Glomerular visceral epithelial cell (primary cell): ENCODE results near the gene CEACAM20.
"Not testable (repeated sequence)": the region's sequence is repeated elsewhere in the genome, so short reads cannot be mapped to it uniquely, and the experiment has no call there.

Experiments
- DNase-seq: peaks from one replicate; pipeline ENCODE4 v3.0.0-alpha.2; 2016; ENCODE audit errors: extremely low spot score

Gene CEACAM20

DNA sequence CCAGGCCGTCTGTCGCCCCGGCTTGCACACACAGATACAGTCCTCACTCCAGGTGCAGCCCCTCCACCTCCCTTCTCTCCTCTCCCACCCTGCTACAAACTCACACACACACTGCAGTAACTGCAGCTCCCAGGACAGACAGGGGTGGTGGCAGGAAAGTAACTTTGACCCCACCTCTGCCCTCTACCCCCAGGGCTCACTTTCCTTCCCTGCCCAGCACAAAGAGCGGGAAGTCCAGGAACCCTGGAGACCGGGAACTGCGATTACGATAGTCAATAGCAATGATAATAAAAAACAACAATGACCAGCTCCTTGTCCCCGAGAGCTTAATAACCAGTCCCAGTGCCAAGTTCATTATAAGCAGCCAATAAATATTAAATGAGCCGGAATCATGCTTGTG, at the start of gene CEACAM20:
TSS of gene CEACAM20 (minus strand) at position 140 of the 400 bp plus-strand sequence. CDS start 166 bp downstream, outside the sequence.
- DNase-seq, result no peak

DNA sequence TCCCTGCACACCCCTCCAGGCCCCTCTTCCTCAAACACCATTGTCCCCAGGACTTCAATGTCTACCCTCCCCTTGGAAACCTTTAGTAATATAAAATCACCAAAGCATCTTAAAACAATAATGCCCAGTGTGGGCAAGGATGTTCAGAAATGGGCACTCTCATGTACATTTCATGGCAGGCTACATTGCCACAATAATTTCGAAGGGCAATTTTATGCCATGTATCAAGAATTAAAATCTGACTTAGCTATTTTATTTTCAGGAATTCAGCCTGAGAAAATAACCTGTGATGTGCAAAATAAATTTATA, 48.0 kb upstream of the CEACAM20 start:
- DNase-seq, result no peak

DNA sequence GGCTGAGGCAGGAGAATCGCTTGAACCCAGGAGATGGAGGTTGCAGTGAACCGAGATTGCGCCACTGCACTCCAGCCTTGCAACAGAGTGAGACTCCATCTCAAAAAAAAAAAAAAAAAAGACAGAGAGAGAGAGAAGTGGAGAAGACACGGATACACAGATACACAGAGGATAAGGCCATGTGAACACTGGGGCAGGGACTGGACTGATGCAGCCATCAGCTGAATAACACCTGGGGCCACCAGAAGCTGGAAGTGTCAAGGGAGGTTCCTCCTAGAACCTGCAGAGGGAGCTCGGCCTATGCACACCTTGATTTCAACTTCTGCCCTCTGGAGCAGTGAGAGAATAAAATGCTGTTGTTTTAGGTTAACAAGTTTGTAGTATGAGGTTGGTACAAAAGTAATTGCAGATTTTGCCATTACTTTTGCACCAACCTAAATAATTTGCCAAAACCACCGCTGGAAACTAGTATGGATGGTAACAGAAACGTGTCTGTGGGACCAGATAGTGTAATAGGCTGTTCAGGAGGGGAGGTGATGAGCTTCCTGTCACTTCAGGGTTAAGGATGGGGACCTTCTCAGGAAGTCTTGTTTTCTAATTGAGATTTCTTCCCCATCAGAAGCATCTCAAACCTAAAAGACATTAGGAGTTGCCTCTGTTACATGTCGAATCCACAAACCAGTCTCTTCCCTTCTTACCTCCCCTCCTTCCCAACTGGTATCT, 47.5 kb upstream of the CEACAM20 start:
- DNase-seq, result peak; percentile 65

DNA sequence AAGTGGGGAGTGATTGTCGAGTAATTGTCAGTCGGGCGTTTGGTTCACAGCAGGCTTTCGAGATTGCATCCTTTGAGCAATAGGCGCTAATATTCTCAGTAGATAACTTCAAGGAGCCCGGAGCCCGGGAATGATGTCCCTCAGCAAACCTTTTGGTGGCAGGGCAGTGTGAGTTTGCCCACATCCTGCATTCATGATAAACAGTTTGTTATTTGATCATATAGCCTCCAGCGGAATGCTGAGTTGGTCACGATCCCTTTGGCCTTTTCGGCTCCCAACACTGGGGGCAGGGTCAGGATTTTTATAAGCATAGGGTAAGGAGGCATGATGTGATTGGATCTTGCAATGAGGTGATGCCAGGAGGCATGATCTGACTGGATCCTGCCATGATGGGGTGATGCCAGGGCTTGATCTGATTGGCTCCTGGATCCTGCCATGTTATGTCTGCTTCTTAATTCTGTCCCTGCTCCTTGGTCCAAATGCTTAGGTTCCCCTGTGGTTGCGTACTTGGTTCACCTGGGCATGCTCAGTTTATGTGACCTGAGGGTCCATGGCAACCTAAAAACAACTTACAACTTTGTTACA, 45.7 kb upstream of the CEACAM20 start:
- DNase-seq, result no peak

DNA sequence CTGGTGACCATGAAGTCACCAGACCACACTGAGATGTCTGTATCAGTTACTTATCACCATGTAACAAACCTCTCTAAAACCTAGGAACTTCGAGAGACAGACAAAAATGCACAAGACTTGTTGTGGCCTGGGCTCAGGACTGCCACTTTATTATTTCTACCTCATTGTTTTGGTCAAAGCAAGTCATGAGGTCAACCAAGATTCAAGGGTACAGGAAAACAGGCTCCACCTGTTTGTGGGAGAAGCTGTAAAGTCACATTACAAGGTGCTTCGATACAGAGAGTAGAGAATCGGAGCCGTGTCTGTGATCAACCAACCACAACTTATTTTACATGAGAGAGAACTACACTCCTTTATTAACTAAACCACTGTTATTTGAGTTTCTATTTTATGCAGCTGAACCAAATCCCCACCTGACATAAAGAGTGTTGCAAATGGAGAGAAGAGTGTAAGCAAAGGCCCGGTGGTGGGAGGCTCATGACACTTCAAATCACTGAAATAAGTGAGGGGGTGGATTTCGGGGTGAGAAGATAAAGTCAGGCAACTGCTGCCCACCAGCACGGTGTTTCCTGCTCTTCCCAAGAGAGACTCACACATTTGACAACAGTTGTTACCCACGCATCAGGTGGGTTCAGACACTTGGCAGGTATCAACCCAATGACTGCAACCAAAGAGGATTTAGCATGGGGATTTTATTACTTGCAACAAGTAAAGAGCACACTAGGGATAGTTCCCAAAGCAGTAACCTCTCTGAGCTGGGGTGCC, 44.9 kb upstream of the CEACAM20 start:
- DNase-seq, result no peak

DNA sequence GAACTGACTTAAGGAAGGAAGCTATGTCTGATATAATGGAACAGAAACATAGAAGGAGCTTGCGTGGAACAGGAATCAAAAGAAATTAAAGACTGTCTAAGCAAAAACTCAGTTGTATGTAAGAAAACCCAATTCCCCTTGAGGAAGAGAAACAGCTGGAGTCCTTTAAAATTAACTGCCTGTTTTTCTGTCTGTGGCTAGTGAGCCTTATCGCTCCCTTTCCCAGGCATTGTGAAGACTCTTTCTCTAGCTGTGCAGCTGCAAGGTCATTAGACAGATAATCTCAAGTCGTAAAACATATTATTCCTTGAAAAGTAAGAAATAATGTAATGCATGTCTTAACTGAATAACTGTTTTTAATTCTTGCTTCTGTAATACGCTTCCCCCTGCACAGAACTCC, 44.2 kb upstream of the CEACAM20 start:
- no peak for DNase-seq

DNA sequence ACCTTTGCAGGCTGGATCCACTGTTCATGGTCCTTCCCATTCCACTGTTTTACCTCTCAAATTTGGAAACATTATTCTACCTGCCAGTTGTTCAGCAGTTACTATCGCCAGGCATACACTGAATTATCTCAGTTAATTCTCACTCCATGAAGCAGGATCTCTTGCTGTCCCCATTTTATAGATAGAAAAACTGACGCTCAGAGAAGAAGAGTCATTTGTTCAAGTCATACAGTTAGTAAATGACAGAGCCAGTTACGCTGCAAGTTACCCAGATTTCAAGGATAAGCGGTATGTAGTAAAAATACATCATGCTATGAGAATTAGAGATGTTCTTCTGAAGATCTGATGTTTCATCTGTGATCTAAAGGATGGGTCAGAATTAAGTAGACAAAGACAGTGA, 43.7 kb upstream of the CEACAM20 start:
- DNase-seq, result no peak

DNA sequence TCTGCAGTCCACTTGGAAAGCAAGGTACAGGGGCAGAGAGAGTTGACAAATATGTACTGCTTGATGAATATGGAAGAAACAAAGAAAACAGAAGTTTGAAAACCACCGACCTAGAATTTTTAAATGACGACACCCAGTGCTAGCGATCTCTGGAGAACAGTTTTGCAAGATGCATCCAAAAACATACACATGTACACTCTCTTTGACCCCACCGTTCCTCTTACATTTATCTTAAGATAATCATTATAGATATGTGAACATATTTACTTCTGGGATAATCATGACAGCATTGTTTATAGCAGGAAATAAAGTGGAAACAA, 43.1 kb upstream of the CEACAM20 start:
- DNase-seq, result no peak

DNA sequence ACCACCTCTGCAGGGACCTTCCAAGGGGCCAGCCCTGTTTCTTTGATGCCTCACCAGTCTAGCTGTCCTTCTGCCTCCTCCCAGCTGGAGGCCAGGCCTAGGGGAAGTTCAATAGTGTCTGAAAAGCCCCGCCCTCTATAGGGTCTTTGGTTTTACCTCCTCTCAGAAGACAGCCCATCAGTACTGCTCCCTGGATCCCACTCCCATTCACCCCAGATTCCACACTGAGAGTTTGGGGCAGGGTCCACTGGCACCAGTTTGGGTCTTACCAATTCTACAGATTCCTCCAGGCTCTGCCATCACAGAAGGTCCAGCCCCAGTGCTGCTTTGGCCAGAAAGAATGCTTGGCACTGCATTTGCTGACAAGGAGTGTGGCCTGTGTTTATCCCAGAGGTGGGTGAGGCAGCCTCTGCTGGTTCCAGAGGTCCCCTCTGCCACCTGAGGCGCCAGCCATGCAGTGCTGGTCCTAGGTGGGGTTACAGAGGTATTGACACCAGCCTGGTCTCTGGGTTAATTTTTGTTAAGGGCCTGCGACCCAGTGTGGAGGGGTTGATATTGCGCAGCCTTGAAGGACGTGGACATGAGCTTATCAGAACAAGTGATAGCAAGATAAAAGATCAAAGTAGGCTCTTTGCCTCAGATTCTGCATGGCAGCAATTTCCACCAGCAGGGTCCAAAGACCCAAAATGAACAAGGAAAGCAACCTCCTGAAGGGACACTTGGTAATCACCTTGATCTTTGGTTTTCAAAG, 42.5 kb upstream of the CEACAM20 start:
- no peak for DNase-seq

DNA sequence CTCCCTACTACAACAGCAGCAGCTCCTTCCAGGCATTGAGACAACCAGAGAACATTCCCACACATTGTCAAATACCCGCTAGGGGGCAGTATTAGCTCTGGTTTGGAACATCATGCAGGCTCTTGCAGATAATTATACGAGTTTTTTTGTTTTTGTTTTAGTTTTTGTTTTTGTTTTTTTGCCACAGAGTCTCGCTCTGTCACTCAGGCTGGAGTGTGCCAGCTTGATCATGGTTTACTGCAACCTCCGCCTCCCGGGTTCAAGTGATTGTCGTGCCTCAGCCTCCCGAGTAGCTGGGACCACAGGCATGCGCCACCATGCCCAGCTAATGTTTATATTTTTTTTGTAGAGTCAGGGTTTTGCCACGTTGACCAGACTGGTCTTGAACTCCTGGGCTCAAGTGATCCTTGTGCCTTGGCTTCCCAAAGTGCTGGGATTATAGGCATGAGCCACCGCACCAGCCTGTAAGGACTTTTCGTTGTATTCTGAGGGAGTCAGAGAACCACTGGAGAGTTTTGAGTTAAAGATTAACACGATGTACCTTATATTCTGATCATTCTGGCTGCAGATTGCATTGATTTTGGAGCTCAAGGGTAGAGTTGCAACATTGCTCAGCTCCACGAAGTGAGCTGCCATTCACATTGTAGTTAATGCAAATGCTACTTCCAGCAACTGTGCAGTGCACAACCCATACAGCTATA, 41.7 kb upstream of the CEACAM20 start:
- DNase-seq, result peak; percentile 69

DNA sequence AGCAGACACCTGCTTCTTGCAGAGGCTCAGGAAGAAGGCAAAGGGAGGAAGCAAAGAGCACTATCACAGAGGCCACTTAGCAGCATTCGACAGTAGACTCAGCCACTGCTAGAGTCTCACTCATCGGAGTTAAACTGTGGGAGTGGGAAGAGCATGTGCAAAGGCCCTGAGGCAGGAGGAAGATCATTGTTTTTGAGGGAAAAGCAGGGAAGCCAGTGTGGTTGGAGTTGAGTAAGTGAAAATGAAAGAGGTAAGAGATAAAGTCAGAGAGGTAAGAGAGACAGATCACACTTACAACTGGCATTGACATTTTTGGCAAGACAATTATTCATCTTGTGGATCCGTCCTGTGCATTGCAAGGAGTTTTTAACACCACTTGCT, 41.1 kb upstream of the CEACAM20 start:
- DNase-seq, result no peak

DNA sequence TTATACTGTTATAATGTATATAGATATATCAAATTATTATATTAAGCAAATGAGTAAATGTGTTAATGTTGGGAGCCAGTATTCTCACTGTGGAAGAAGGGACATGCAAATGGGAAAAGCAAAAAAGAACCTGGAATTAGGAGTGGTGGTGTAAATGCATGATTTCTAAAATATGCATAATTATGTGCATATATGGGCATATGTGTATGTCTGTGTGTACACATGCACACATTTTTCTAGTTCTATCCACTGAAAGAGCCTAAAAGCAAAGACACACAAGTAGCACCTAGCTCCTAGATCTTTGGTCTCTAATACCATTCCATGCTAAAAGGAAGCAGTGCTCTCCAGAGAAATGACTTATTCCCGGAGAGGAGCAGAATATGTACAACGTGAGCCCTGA, 38.3 kb upstream of the CEACAM20 start:
- no peak for DNase-seq

DNA sequence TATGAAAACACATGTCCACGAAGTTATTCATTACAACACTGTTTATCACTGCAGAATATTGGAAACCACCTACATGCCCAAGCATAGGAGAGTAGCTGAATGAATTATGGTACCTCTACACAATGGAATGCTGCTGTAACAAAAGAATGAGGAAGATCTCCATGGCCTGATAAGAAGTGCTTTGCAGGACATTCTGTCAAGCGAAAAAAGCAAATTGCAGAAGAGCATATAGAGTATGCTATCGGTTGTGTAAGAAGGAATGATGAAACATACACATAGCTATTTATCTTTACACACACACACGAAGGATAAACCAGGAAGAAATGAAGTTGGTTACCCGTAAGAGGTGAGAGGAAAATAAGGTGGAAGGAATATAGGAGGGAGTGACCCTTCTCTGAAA, 37.5 kb upstream of the CEACAM20 start:
- DNase-seq, result no peak

DNA sequence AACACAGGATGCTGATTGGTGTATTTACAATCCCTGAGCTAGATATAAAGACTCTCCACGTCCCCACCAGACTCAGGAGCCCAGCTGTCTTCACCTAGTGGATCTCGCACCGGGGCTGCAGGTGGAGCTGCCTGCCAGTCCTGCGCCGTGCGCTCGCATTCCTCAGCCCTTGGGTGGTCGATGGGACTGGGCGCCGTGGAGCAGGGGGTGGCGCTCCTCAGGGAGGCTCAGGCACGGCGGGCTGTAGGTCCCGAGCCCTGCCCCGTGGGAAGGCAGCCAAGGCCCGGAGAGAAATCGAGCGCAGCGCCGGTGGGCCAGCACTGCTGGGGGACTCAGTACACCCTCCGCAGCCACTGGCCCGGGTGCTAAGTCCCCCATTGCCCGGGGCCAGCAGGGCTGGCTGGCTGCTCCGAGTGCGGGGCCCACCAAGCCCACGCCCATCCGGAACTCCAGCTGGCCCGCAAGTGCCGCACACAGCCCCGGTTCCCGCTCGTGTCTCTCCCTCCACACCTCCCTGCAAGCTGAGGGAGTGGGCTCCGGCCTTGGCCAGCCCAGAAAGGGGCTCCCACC, 33.7 kb upstream of the CEACAM20 start:
- DNase-seq, result not testable (repeated sequence)

DNA sequence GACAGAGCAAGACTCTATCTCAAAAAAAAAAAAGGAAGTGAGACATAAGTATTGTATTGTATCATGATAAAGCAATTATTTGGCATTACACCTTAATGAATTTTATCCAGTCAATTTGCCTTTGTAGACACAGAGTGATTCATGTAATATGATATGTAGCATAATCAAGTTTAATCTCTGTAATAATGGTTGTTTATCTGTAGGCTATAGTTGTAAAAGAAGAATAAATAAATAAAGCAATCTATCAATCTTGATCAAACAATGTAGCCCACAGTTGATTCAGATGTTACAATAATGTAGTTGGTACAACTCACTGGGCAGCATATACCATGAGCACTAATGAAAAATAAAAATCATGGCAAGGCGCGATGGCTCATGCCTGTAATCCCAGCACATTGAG, 28.5 kb upstream of the CEACAM20 start:
- no peak for DNase-seq

DNA sequence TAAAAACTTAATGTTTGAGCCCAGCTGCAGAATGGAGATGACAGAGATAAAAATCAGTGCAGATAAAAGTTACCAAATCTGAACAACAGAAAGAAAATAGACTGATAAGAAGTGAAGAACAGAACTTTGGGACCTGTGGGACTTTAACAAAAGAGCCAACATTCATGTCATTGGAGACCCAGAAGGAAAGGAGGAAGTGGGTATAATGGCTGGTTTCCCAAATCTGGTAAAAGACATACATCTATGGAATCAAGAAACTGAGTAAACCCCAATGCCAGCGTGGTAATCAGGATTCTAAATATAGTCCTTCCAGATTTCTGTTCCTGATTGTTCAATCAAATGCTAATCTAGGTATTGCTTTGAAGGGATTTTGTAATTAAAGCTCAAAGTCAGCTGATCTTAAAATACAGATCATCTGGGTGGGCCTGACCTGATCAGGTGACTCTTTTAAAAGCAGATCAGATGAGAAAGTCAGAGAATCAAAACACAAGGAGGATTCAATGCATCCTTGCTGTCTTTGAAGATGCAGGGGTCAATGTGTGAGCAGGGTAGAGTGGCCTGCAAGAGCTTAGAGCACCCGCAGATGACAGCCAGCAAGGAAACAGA, 25.3 kb upstream of the CEACAM20 start:
- DNase-seq, result no peak

DNA sequence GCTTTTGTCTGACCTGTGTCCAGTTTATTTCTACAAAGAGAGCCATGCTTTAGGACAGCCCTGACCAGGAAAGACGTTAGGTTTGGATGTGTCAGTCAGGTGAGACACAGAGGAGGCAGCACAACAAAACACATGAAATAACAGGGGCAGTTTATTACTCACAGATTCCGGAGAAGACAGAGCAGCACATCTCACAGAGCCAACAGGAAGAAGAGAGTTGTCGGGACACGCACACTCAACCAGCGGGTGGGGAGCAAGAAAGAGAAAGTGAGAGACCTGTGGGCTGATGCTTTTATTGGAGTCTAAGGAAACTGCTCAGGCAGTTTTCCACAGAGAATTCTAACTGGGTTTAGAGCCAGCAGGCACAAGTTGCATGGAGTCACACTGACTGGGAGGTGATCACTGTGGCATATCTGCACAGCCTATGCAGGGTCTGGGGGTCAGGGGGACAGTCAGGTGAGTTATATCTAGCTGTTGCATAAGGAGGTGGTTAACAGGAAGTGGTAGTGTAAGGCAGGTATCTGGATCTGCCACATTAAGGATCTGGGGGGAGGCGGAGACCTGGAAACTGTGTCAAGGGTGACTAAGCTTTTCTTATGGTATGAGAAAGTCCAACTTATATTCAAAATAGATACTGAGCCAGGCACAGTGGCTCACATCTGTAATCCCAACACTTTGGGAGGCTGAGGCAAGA, 24.1 kb upstream of the CEACAM20 start:
- peak; percentile 23 for DNase-seq

DNA sequence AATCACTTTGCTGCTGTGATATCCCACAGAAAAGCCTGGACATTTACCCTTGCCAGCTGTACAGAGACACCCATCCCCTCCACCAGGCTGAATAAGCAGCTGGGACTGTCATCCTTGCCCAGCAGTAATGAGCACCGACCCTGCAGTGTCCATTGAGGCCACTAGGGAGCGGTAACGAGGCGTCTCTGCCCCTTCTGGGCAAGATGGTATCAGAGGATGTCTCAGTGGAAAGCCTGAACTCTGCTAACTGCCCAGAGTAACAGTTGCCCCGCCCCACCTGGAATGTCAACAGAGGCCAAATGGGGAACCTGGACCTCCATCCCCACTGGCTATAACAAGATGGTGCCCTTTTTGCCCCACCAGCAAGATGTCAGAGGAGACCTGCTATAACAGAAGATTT, 22.8 kb upstream of the CEACAM20 start:
- DNase-seq, result peak; percentile 38

DNA sequence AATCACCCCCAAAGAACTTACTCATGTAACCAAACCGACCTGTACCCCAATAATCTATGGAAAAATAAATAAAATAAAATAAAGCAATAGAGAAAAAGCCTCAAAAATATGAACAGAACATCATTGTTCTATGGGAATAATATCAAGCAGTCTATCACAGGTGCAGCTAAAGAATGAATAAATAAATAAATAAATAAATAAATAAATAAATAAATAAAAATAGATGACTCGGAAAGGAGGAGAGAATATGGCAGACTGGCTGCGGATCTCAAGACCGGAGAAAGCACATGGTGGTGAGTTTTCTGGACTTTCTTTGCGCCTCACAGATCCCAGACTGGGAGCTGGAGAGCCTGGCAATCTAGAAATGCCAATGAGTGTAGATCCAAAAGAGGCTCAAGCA, 22.4 kb upstream of the CEACAM20 start:
- no peak for DNase-seq

DNA sequence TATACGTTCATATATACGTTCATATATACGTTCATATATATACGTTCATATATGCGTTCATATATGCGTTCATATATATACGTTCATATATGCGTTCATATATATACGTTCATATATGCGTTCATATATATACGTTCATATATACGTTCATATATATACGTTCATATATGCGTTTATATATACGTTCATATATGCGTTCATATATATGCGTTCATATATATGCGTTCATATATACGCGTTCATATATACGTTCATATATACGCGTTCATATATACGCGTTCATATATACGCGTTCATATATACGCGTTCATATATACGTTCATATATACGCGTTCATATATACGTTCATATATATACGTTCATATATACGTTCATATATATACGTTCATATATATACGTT, 21.5 kb upstream of the CEACAM20 start:
- not testable (repeated sequence) for DNase-seq

DNA sequence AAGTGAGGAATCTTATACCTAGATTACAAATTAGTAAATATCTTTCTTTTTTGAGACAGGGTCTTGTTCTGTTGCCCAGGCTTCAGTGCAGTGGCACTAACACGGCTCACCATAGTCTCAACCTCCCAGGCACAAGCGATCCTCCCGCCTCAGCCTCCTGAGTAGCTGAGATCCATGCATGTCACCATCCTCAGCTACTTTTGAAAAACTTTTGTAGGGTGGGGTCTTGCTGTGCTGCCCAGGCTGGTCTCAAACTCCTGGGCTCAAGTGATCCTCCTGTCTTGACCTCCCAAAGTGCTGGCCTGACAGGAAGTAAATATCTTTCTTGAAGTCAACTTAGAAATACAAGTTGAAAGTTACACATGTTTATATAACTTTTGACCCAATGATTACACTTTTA, 20.0 kb upstream of the CEACAM20 start:
- DNase-seq, result no peak
